HEK293 (cell line): Measurements from ENCODE around the gene MN1.

Source experiments
- CTCF ChIP-seq: fragments of 450-650 bp; formaldehyde crosslinking; IDR thresholded peaks from 2 replicates; pipeline ENCODE4 v1.5.1; 2016; ENCODE audit warnings: missing biosample characterization, missing genetic modification characterization
- ZFP3 ChIP-seq: fragments of 450-650 bp; formaldehyde crosslinking; IDR thresholded peaks from 2 replicates; pipeline ENCODE4 v1.5.1; 2016; ENCODE audit warnings: low read depth, missing biosample characterization, missing genetic modification characterization
- ZNF433 ChIP-seq: fragments of 450-650 bp; formaldehyde crosslinking; IDR thresholded peaks from 2 replicates; pipeline ENCODE4 v1.5.1; 2016; ENCODE audit warnings: missing biosample characterization, missing genetic modification characterization, low read depth
- ZNF768 ChIP-seq: fragments of 450-650 bp; formaldehyde crosslinking; IDR thresholded peaks from 2 replicates; pipeline ENCODE4 v1.5.1; 2018; ENCODE audit warnings: missing biosample characterization, mild to moderate bottlenecking, missing genetic modification characterization

- TF ChIP-seq ZFP3 (tag by site-specific recombination) = no peak
- TF ChIP-seq ZNF433 = no peak
- no peak for TF ChIP-seq CTCF (tag by site-specific recombination)
- TF ChIP-seq ZNF768 (tag by site-specific recombination) = no peak
Observed at GRCh38 chr22:27760474-27760873, 41.1 kb downstream of the MN1 start.
